Measurements from ENCODE around the gene TMCC2. TPM values are rescaled to one million over a fixed set of nuclear protein-coding genes. Genes with fewer than 3 reads are reported as not detected.

TMCC2 gene
- total and polyA plus RNA-seq, 2 experiments from 2014 or later, result 2.6 to 9.9 TPM

DNA sequence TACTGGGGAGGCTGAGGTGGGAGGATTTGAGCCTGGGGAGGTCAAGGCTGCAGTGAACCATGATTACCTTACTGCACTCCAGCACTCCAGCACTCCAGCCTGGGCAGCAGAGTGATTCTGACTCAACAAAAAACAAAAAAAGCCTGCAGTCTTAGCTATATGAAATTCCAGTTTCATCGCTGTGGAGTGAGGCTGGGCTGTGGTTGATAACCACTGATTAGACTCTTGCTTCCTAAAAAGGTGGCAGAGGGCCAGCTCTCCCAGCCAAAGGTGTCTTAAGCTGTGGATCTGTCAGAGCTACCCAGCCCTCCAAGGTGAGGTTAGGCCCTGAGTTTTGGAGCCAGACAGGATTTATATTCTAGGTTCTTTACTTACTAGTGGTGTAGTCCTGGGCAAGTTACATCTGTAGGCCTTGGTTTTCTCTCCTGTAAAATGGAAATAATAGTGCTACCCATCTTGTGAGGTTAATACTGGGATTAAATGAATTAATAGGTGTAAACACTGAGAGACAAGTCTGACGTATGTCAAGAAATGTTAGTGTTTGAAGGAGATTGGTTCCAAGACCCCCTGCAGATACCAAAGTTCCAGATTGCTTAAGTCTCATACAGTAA is 35.9 kb downstream of the TMCC2 start (continued):
- TF ChIP-seq, protein P1, sequence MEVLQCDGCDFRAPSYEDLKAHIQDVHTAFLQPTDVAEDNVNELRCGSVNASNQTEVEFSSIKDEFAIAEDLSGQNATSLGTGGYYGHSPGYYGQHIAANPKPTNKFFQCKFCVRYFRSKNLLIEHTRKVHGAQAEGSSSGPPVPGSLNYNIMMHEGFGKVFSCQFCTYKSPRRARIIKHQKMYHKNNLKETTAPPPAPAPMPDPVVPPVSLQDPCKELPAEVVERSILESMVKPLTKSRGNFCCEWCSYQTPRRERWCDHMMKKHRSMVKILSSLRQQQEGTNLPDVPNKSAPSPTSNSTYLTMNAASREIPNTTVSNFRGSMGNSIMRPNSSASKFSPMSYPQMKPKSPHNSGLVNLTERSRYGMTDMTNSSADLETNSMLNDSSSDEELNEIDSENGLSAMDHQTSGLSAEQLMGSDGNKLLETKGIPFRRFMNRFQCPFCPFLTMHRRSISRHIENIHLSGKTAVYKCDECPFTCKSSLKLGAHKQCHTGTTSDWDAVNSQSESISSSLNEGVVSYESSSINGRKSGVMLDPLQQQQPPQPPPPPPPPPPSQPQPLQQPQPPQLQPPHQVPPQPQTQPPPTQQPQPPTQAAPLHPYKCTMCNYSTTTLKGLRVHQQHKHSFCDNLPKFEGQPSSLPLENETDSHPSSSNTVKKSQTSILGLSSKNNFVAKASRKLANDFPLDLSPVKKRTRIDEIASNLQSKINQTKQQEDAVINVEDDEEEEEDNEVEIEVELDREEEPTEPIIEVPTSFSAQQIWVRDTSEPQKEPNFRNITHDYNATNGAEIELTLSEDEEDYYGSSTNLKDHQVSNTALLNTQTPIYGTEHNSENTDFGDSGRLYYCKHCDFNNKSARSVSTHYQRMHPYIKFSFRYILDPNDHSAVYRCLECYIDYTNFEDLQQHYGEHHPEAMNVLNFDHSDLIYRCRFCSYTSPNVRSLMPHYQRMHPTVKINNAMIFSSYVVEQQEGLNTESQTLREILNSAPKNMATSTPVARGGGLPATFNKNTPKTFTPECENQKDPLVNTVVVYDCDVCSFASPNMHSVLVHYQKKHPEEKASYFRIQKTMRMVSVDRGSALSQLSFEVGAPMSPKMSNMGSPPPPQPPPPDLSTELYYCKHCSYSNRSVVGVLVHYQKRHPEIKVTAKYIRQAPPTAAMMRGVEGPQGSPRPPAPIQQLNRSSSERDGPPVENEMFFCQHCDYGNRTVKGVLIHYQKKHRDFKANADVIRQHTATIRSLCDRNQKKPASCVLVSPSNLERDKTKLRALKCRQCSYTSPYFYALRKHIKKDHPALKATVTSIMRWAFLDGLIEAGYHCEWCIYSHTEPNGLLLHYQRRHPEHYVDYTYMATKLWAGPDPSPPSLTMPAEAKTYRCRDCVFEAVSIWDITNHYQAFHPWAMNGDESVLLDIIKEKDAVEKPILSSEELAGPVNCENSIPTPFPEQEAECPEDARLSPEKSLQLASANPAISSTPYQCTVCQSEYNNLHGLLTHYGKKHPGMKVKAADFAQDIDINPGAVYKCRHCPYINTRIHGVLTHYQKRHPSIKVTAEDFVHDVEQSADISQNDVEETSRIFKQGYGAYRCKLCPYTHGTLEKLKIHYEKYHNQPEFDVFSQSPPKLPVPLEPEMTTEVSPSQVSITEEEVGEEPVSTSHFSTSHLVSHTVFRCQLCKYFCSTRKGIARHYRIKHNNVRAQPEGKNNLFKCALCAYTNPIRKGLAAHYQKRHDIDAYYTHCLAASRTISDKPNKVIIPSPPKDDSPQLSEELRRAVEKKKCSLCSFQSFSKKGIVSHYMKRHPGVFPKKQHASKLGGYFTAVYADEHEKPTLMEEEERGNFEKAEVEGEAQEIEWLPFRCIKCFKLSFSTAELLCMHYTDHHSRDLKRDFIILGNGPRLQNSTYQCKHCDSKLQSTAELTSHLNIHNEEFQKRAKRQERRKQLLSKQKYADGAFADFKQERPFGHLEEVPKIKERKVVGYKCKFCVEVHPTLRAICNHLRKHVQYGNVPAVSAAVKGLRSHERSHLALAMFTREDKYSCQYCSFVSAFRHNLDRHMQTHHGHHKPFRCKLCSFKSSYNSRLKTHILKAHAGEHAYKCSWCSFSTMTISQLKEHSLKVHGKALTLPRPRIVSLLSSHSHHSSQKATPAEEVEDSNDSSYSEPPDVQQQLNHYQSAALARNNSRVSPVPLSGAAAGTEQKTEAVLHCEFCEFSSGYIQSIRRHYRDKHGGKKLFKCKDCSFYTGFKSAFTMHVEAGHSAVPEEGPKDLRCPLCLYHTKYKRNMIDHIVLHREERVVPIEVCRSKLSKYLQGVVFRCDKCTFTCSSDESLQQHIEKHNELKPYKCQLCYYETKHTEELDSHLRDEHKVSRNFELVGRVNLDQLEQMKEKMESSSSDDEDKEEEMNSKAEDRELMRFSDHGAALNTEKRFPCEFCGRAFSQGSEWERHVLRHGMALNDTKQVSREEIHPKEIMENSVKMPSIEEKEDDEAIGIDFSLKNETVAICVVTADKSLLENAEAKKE (CRISPR knock-in tag; IDR thresholded peaks at IDR 0.05), result no peak
- TF ChIP-seq CTCF (conservative IDR thresholded peaks at IDR 0.05; ENCODE audit: low read depth in 2 of 2), result no peak
- no peak for TF ChIP-seq JUNB (IDR thresholded peaks at IDR 0.05; ENCODE audit: unreplicated experiment)
- TF ChIP-seq NANOG (IDR thresholded peaks at IDR 0.05; ENCODE audit: borderline replicate concordance), result no peak
- TF ChIP-seq STAT1 (IDR thresholded peaks at IDR 0.05; ENCODE audit: unreplicated experiment), result no peak

DNA sequence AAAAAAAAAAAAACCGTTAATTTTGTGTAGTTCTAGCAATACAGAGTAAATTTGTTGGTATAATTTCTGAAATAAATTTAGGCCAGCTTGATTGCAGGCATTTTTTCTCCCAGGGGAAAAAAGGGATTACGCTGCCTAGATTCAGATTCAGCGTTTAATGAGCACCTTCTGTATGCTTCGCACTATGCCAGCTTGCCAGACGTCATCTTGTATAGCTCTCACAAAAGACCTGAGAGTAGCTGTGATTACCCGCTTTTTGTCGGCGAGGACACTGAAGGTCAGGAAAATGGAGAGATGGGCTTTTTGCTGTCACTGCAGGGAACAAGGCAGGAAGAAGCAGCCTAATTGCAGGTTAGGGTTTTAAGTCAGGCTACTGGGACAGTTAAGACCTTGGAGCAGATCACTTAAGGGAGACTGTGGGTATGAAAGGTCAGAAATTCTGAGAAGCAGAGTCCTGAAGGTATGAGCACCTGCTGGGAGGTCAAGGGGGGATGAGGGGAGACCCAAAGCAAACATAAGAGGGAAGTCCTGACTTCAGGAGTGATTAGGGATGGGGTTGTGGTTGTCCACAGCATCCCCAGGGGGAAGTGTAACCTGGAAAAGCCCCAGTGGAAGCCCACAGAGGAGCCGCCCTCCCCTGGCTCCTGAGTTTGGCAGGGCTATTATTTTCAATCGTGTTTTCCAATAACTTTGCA is 39.0 kb downstream of the TMCC2 start:
- Histone ChIP-seq H3K27me3 (ENCODE audit: insufficient read depth) (no peaks in the 10 kb centered on the region), H3K9me2 (ENCODE audit: insufficient read depth) (no peaks in the 10 kb centered on the region), H3K4me1 (ENCODE audit: insufficient read depth) (peaks cover 29% of the 10 kb centered on the region), H3K79me2 (replicated peaks; ENCODE audit: insufficient read depth) (no peaks in the 10 kb centered on the region), H3K36me3 (ENCODE audit: insufficient read depth) (no peaks in the 10 kb centered on the region), H4K20me1 (replicated peaks; ENCODE audit: insufficient read depth) (no peaks in the 10 kb centered on the region), H3K4me2 (no peak overlapping the region), H3K27ac (ENCODE audit: low read depth) (no peak overlapping the region; the same call in 1 of the 2 replicates), H2AFZ (no peak overlapping the region), H3K4me3 (no peak overlapping the region), H3F3A (replicated peaks; ENCODE audit: low read depth) (no peaks in the 10 kb centered on the region)
- no peak for DNase-seq (ENCODE audit: low spot score)
- peaks cover 9% of the 10 kb centered on the region for H3K27me3 Mint-ChIP-seq (ENCODE audit: insufficient read depth, low read depth, poor library complexity)
- ATAC-seq, result no peak; the same call in 2 of the 3 replicates
- H3K36me3 Mint-ChIP-seq (ENCODE audit: low read depth), result no peaks in the 10 kb centered on the region; the same call in 2 of the 3 replicates
- peaks cover 27% of the 10 kb centered on the region for H3K4me1 Mint-ChIP-seq
- H3K9me3 Mint-ChIP-seq, result no peaks in the 10 kb centered on the region
- peak overlapping the region; percentile 61; the same call in 1 of the 2 replicates for H3K27ac Mint-ChIP-seq
- H3K4me3 Mint-ChIP-seq, result no peak overlapping the region
- TF ChIP-seq STAT1 (IDR thresholded peaks at IDR 0.05; ENCODE audit: unreplicated experiment), result no peak
- TF ChIP-seq EZH2phosphoT487 (IDR thresholded peaks at IDR 0.05; ENCODE audit: unreplicated experiment), result no peak
- no peak for TF ChIP-seq REST (IDR thresholded peaks at IDR 0.05; ENCODE audit: unreplicated experiment)
- no peak for TF ChIP-seq EZH2 (IDR thresholded peaks at IDR 0.05; ENCODE audit: low read depth, unreplicated experiment)
- no peak for TF ChIP-seq NANOG (IDR thresholded peaks at IDR 0.05; ENCODE audit: borderline replicate concordance)
- TF ChIP-seq ZNF114 (CRISPR knock-in tag; IDR thresholded peaks at IDR 0.05), result no peak
- TF ChIP-seq JUNB (IDR thresholded peaks at IDR 0.05; ENCODE audit: unreplicated experiment), result no peak
- TF ChIP-seq ETS1 (IDR thresholded peaks at IDR 0.05), result no peak

Measured in GM23338 (cell line).